ENCODE data around the gene FBLN5.

- TF ChIP-seq CTCF (IDR thresholded peaks at IDR 0.05; ENCODE audit: poor library complexity), result no peak
- TF ChIP-seq EZH2phosphoT487 (IDR thresholded peaks at IDR 0.05; ENCODE audit: low read depth, severe bottlenecking, unreplicated experiment), result no peak
Measured at GRCh38 chr14:91882369-91882768, 65.1 kb downstream of the FBLN5 start.

Data from hepatocyte (in vitro differentiated cells).